HG03196 (cell line): ENCODE data around the gene PRCP.
"Not testable (repeated sequence)": the region's sequence is repeated elsewhere in the genome, so short reads cannot be mapped to it uniquely, and the experiment has no call there.

Experiments used
- ATAC-seq: cut with Tn5 transposase; IDR thresholded peaks from one replicate; pipeline ENCODE4 v1.9.1; 2021; ENCODE audit not compliant: unreplicated experiment

PRCP gene

DNA sequence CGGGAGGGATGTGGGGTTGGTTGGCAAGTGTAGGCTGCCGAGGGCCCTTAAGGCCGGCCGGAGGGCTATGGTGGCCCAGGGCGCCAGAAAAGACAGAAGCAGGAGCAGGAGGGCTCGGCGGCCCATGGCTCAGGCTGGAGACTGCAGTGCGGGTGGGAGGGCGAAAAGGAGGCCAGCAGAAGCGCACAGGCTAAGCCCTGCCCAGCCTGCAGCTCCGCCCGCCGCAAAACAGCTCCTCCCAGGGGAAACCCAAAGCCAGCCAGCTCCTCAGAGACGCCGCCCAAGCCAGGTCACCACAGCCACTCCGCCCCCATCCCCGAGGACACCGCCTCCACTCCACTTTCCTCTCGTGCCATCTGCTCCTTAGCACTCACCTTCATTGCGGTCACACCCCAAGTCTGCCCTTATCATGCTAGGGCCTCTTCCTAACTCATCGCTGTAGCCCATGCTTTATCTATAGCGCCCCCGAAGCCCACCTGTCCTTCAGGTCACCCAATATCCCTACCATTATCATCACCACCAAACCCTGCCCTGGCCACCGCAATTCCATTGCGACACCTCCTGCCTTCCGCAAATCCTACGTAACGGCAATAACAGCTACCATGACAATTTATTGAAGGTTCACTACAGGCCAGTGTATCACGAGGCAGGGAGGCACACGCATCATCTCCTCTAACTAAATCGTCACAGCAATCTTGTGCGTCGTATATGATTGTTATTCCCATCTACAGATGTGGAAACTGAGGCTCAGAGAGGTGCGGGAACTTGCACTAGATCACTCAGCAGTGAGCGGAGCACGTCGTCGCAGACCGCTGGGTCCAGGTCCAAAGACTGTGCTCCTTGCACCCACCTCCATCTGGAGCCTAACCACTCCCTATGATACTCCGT, at the start of gene PRCP:
PRCP (minus strand) TSS at position 154 of the 888 bp plus-strand sequence; CDS start at position 126, 28 bp downstream.
- peak; percentile 81 for ATAC-seq

- ATAC-seq, result no peak
Measured at GRCh38 chr11:82949352-82949751, 49.1 kb upstream of the PRCP start.

DNA sequence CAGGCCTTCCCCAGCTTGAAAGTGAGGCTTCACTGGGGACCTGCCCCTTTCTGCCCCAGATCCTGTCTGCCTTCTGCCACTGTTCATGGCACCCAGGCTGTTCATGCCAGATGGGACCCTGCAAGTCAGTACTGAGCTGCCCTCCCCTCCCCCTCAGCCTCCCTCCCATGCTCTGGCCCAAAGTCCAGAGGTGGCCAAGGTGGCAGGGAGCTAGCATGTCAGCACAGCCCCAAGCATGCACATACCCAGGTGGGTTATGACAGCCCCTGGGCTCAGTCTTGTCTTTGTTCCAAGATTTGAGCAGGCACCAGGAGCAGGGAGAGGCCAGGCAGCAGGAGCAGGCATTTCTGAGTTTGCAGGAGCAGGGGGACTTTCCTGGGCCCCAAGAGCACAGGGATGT, 45.5 kb upstream of the PRCP start:
- ATAC-seq, result no peak

GRCh38 chr11:82945041-82945440, 44.8 kb upstream of the PRCP start:
- not testable (repeated sequence) for ATAC-seq

DNA sequence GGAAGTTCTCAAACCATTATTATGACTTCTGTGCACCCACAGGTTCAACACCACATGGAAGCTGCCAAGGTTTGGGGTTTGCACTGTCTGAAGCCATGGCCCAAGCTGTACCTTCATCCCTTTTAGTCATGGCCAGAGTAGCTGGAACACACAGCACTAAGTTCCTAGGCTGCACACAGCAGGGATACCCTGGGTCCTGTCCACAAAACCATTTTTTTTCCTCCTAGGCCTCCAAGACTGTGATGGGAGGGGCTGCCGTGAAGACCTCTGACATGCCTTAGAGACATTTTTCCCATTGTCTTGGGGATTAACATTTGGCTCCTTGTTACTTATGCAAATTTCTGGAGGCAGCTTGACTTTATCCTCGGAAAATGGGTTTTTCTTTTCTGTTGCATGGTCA, 44.0 kb upstream of the PRCP start:
- no peak for ATAC-seq

DNA sequence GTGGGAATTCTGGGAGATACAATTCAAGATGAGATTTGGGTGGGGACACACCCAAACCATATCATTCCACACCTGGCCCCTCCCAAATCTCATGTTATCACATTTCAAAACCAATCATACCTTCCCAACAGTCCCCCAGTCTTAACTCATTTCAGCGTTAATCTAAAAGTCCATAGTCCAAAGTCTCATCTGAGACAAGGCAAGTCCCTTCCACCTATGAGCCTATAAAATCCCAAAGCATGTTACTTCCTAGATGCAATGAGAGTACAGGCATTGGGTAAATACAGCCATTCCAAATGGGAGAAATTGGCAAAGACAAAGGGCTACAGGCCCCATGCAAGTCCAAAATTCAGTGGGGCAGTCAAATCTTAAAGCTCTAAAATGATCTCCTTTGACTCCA, 43.2 kb upstream of the PRCP start:
- not testable (repeated sequence) for ATAC-seq

GRCh38 chr11:82942376-82942775, 42.1 kb upstream of the PRCP start:
- no peak for ATAC-seq

- ATAC-seq, result no peak
Measured at GRCh38 chr11:82939456-82939855, 39.2 kb upstream of the PRCP start.

DNA sequence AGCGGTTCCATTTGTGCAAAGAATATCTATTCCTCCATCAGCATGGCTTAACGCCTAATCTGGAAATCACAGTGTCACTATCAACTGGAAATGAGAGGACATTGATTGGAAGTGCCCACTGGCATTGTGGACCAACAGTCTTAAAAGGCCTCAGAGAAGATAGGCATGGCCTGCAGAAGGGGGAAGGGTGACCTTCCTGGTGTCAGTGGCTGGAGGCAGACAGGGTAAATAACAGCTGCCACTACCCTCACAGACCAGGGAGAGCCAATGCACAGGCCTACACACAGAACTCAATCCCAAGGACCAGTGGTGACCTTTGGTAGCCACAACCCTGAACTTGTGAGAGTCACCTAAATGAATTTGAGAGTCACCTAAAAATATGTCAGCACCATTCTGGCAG, 37.3 kb upstream of the PRCP start:
- no peak for ATAC-seq

DNA sequence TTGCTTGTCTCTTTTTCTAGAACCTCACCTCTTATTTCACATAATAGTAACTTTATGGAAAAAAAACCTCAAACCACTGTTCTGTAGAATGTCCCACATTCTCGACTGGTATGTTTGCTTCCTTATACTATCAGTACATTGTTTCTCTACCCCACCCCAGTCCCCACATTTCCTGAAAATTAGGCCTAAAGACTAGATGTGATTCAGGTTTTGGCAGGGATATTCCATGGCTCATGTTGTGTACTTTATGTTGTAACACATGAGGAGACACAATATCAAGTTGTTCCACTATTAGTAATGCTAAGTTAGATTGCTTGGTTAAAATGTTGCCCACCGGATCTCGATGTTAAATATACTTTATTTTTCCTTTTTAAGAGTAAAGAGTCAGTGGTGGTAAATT, 36.0 kb upstream of the PRCP start:
- no peak for ATAC-seq

DNA sequence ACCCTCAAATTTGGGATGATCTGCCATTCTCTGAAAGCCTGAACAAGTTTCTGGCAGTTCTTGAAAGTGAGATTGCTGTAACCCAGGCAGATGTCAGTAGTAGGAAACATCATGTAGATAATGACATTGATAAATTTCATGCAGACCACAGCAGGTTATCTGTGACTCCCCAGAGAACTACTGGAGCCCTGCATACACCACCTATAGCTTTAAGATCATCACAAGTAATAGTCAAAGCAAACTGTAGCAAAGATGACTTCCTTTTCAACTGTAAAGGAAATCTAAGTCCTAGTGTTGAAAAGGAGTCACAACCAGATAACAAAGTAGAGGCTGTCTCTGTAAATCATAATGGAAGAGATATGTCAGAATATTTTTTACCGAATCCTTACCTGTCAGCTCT, 32.3 kb upstream of the PRCP start:
- ATAC-seq, result no peak

GRCh38 chr11:82930734-82931133, 30.5 kb upstream of the PRCP start:
- ATAC-seq, result no peak

DNA sequence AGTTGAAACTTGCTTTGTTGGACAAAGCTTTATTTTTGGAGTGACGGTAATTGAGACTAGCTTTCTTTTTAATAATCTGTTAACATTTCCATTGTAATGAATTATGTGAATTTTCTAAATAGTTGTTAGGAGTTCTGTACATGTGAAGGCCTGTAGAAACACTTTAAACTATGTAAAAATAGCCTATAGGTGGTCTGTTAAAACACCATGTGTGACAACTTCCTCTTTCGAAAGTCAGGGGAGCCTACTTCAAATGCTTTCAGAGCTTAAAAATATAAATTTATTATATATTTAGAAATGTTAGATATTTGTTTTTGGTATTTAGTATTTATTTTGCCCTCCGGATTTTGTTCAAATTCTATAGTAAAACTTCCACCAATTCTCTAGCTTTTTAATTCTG, 30.0 kb upstream of the PRCP start:
- no peak for ATAC-seq

GRCh38 chr11:82929121-82929520, 28.9 kb upstream of the PRCP start:
- no peak for ATAC-seq

DNA sequence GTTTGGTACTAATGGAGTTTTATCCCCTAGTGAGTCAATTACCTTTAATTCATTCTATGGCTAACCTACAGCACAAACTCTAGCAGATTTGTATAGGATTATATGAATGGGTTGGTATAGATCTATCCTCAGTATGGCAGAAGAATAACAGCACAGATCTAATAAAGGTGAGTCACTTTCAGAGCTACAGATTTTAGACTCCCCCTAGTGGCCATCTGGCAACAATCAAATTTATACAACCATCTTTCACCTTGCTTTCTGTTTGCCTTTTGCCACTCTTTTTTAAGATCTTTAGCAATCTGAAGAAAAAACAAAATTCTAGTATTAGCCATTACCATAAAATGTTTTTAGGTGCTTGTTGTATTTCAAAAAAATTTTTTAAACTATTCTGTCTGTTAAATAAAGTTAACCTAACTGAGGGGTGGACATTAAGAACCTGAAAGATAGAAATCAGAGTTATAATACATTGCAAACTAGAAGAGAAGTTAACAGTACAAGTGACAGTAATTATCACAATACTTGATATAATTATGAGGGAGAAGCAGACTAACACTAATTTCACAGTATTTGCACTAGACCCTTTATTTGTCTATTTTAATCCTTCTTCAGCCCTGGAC, 27.1 kb upstream of the PRCP start:
- peak; percentile 63 for ATAC-seq

- no peak for ATAC-seq
Measured at GRCh38 chr11:82924522-82925224, 24.4 kb upstream of the PRCP start.

- not testable (repeated sequence) for ATAC-seq
Measured at GRCh38 chr11:82922396-82923173, 22.4 kb upstream of the PRCP start.

DNA sequence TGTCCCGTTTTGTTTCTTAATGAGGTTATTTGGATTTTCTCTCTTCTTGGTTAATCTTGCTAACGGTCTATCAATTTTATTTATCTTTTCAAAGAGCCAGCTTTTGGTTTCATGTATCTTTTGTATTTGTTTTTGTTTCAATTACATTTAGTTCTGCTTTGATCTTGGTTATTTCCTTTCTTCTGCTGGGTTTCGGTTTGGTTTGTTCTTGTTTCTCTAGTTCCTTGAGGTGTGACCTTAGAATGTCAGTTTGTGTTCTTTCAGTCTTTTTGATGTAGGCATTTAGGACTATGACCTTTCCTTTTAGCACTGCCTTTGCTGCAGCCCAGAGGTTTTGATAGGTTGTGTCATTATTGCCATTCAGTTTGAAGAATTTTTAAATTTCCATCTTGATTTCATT, 20.0 kb upstream of the PRCP start:
- ATAC-seq, result not testable (repeated sequence)

- ATAC-seq, result not testable (repeated sequence)
Measured at GRCh38 chr11:82919786-82920185, 19.6 kb upstream of the PRCP start.

DNA sequence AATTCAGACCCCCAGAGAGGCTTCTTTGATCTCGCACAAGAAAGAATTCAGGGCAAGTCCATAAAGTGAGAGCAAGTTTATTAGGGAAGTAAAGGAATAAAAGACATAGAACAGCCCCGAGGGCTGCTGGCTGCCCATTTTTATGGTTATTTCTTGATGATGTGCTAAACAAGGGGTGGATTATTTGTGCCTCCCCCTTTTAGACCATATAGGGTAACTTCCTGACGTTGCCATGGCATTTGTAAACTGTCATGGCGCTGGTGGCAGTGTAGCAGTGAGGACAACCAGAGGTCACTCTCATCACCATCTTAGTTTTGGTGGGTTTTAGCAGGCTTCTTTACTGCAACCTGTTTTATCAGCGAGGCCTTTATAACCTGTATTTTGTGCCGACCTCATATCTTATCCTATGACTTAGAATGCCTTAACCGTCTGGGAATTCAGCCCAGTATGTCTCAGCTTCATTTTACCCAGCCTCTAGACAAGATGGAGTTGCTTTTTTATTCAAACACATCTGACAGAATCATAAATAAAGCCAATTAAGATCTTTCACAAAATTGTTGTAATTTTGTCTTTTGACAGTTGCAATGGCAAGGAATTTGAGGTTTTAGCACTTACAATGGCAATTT, 8.9 kb upstream of the PRCP start:
- no peak for ATAC-seq

GRCh38 chr11:82908311-82908710, 8.1 kb upstream of the PRCP start:
- ATAC-seq, result no peak
